Iris pigment epithelial cell (primary cell): ENCODE measurements around the gene OR51D1.

ENCODE experiments used
- DNase-seq: peaks from one replicate; pipeline ENCODE4 v3.0.0-alpha.2; 2011; ENCODE audit warnings: low read depth

Gene OR51D1

GRCh38 chr11:4636962-4637661, at the start of gene OR51D1:
Gene OR51D1 (plus strand): TSS chr11:4637477. CDS start chr11:4639791, 2,314 bp downstream.
- DNase-seq: peak; percentile 63

GRCh38 chr11:4589017-4589416, 48.3 kb upstream of the OR51D1 start:
- DNase-seq: no peak

- no peak for DNase-seq
These were observed 43.5 kb upstream of the OR51D1 start, which contains the start of gene OR52I1 for GRCh38 chr11:4593739-4594138. Gene OR52I1 (plus strand): TSS chr11:4594039. CDS start chr11:4594039, 0 bp downstream.

GRCh38 chr11:4605057-4605456, 32.2 kb upstream of the OR51D1 start:
- DNase-seq: no peak

GRCh38 chr11:4606231-4607015, 30.9 kb upstream of the OR51D1 start:
- peak; percentile 35 for DNase-seq

GRCh38 chr11:4607096-4607495, 30.2 kb upstream of the OR51D1 start:
- DNase-seq: peak; percentile 6

- DNase-seq: peak; percentile 97
These were observed 29.3 kb upstream of the OR51D1 start, which contains the start of gene TRIM68 for GRCh38 chr11:4607781-4608666. Gene TRIM68 (minus strand): TSS chr11:4608231. CDS start chr11:4605504, 2,727 bp downstream.

GRCh38 chr11:4610258-4610935, 26.9 kb upstream of the OR51D1 start:
- no peak for DNase-seq

GRCh38 chr11:4611986-4612385, 25.3 kb upstream of the OR51D1 start:
- no peak for DNase-seq

- no peak for DNase-seq
These were observed 21.3 kb upstream of the OR51D1 start for GRCh38 chr11:4615856-4616444.

- DNase-seq: no peak
These were observed 17.8 kb upstream of the OR51D1 start for GRCh38 chr11:4619514-4619913.

GRCh38 chr11:4626207-4627099, 10.8 kb upstream of the OR51D1 start:
- peak; percentile 77 for DNase-seq

GRCh38 chr11:4636136-4636535, 1.1 kb upstream of the OR51D1 start:
- DNase-seq: no peak

- no peak for DNase-seq
These were observed 378 bp downstream of the OR51D1 start for GRCh38 chr11:4637662-4638047.

- DNase-seq: no peak
These were observed 2.7 kb downstream of the OR51D1 start for GRCh38 chr11:4639931-4640330.

- no peak for DNase-seq
These were observed 4.2 kb downstream of the OR51D1 start for GRCh38 chr11:4641501-4641900.

GRCh38 chr11:4642043-4642442, 4.8 kb downstream of the OR51D1 start:
- no peak for DNase-seq

- no peak for DNase-seq
These were observed 5.8 kb downstream of the OR51D1 start for GRCh38 chr11:4643076-4643475.

GRCh38 chr11:4643682-4644081, 6.4 kb downstream of the OR51D1 start, which contains the start of gene OR51E1:
Gene OR51E1 (plus strand): TSS chr11:4643982. CDS start chr11:4652527, 8,545 bp downstream.
- DNase-seq: no peak

GRCh38 chr11:4644233-4644632, 7.0 kb downstream of the OR51D1 start:
- no peak for DNase-seq
